Sigmoid colon (tissue), 7 donors: ENCODE results near the gene FXN. TPM values are rescaled to one million over a fixed set of nuclear protein-coding genes. Genes with fewer than 3 reads are reported as not detected.
A peak's percentile ranks its signal among the peaks of the same experiment; 100 is the strongest.

Experiments
- DNase-seq: peaks from one replicate; pipeline ENCODE4 v3.0.0-alpha.2; 2019
- H3K27ac ChIP-seq, 4 donors: fragments of 200-600 bp; sonication (generic); one replicate each; pipeline ENCODE4 v1.5.1; 2016 to 2019; ENCODE audit warnings: mild to moderate bottlenecking in 1 of 4
- H3K27me3 ChIP-seq, 3 donors: fragments of 200-600 bp; sonication (generic); one replicate each; pipeline ENCODE4 v1.5.1; 2019; ENCODE audit warnings: mild to moderate bottlenecking in 1 of 3
- H3K36me3 ChIP-seq, 4 donors: fragments of 200-600 bp; sonication (generic); one replicate each; pipeline ENCODE4 v1.5.1; 2016 to 2019
- H3K4me1 ChIP-seq, 4 donors: fragments of 200-600 bp; sonication (generic); one replicate each; pipeline ENCODE4 v1.5.1; 2017 to 2019
- H3K4me3 ChIP-seq, 4 donors: fragments of 200-600 bp; sonication (generic); one replicate each; pipeline ENCODE4 v1.5.1; 2017 to 2019; ENCODE audit warnings: mild to moderate bottlenecking in 2 of 4, moderate library complexity in 1 of 4
- H3K9me3 ChIP-seq, 4 donors: fragments of 200-600 bp in 3 of 4; sonication (generic) in 3 of 4; one replicate each; pipeline versions ENCODE4 v1.5.1 to v1.6.1; 2013 to 2019
- EP300 ChIP-seq, 4 donors: sonication (generic); formaldehyde crosslinking; IDR thresholded peaks; one replicate each; pipeline ENCODE4 v1.6.1; 2017; ENCODE audit warnings: antibody characterized with exemption in 4 of 4
- POLR2A ChIP-seq, 2 donors: fragments of 450-650 bp; IDR thresholded peaks; one replicate each; pipeline ENCODE4 v1.6.1; 2016; ENCODE audit warnings: antibody characterized with exemption in 2 of 2, mild to moderate bottlenecking in 2 of 2, moderate library complexity in 2 of 2
- POLR2AphosphoS5 ChIP-seq, 4 donors: sonication (generic); formaldehyde crosslinking; IDR thresholded peaks; one replicate each; pipeline ENCODE4 v1.6.1; 2017; ENCODE audit warnings: antibody characterized with exemption in 4 of 4
- WGBS, 2 donors: extraction: QIAGEN DNeasy Blood & Tissue Kit; methylation state at CpG; one replicate each; pipeline ENCODE4 v1.1.7; 2013; 5-methylcytosine and 5-hydroxymethylcytosine counted together
- intact Hi-C: fragments of 100-400 bp; cut with DNase I; formaldehyde crosslinking; loops from one replicate; pipeline ENCODE4 v1.15.1; 2023
- polyA plus RNA-seq, 3 donors: library from polyadenylated mRNA; stranded (reverse); fragments of 200-250 nt; gene quantifications; one replicate each; pipeline ENCODE4 v1.2.3, GENCODE V29; 2013
- small RNA-seq, 3 donors: library from RNA; depleted of rRNA; stranded (forward); fragments of <200 nt; gene quantifications; one replicate each; pipeline ENCODE3, GENCODE V24; 2016
- total RNA-seq, 4 donors: library from RNA; depleted of rRNA; stranded (reverse); fragments of >200 nt; gene quantifications; one replicate each; pipeline ENCODE4 v1.1.0, GENCODE V29; 2016
- TF ChIP-seq, protein P1 (sequence below), 4 experiments: fragments of 450-650 bp in 3 of 4; fragments of 200-600 bp in 1 of 4; IDR thresholded peaks; one replicate each; pipeline ENCODE4 v1.5.1; 2016 to 2019; ENCODE audit warnings: antibody characterized with exemption in 4 of 4, mild to moderate bottlenecking in 3 of 4, moderate library complexity in 2 of 4
- donor health status: healthy with polysubstance abuse.
- donor health status: Bipolar disorder and iron deficiency.
- donor health status: healthy.

The FXN gene
- total and polyA plus RNA-seq, 7 donors: 3.4 to 16.1 (median 8.7) TPM

DNA sequence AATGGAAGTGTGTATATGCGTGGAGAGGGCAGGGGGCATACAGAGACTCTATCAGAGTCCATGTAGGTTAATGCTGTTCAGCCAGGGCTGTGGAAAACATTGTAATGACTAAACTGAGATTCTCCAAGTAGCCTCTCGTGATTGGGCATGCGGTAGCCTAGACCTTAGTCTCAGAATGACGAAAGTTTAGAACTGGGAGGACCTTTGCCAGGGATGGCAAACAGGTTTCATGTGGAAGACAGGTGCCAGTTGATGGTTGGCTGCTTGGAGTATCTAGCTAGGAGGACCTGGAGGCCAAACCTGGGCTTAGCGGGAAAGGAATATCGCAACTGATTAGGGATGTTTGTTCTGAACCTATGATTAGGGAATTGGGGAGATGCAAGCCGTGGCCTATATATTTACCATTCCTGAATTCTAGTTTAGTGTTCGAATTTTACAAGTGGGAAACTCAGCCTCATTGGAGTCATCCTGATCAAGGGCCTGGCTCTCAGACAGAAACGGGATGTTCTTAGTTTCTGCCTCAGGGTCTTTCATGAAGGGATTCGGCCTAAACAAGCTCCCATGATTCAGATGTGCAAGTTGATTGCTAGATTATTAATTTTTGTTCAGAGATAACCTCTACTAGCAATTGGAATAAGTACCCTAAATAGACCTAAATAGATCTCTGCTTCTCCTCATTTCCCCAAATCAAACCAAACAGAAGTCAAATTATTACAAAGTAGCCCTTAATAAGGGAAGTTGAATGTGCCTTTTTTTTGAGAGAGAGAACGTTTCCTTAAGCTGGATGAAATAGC, 111.7 kb downstream of the FXN start:
- H3K27ac ChIP-seq: no peak overlapping the region
- WGBS, 2 donors: 94 to 95% methylated on average over 11 of the region's 11 CpGs
- no peaks in the 10 kb centered on the region for H3K27me3 ChIP-seq
- H3K4me1 ChIP-seq: peaks cover 0 to 10% (median 5%) of the 10 kb centered on the region in 4 donors
- no peaks in the 10 kb centered on the region for H3K36me3 ChIP-seq
- H3K4me3 ChIP-seq: no peak overlapping the region
- no peaks in the 10 kb centered on the region for H3K9me3 ChIP-seq
- TF ChIP-seq EP300 (IDR thresholded peaks at IDR 0.05): no peak
- TF ChIP-seq POLR2A (IDR thresholded peaks at IDR 0.05): no peak
- TF ChIP-seq, protein P1, sequence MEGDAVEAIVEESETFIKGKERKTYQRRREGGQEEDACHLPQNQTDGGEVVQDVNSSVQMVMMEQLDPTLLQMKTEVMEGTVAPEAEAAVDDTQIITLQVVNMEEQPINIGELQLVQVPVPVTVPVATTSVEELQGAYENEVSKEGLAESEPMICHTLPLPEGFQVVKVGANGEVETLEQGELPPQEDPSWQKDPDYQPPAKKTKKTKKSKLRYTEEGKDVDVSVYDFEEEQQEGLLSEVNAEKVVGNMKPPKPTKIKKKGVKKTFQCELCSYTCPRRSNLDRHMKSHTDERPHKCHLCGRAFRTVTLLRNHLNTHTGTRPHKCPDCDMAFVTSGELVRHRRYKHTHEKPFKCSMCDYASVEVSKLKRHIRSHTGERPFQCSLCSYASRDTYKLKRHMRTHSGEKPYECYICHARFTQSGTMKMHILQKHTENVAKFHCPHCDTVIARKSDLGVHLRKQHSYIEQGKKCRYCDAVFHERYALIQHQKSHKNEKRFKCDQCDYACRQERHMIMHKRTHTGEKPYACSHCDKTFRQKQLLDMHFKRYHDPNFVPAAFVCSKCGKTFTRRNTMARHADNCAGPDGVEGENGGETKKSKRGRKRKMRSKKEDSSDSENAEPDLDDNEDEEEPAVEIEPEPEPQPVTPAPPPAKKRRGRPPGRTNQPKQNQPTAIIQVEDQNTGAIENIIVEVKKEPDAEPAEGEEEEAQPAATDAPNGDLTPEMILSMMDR (IDR thresholded peaks at IDR 0.05): no peak
- TF ChIP-seq POLR2AphosphoS5 (IDR thresholded peaks at IDR 0.05): no peak
- intact Hi-C loops: loop anchor here (5.0 kb wide), 1 partner anchor 55 kb away; no protein-coding TSS in a partner anchor
- no peak for DNase-seq

DNA sequence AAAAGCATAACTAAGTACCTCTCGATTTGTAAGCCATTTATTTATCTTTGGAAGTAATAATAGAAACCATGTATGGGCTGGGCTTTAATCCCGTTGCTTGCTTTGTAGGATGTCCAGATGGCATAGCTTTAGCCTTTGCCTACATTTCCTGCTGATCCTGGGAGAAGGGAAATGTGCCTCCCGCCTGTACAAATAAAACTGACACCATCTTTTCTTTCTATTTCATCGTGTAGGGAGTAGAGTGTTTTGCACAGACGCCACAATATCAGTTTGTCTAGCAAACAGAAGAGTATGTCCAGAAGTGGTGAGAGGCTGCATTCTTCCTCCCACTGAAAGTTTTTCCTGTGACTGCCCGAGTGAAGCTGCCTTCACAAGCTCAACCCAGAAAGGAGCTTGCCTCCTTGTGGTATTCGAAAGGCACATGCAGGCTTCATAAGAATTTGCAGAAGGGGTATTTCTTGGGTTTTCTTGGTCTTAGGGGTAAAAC, 113.8 kb downstream of the FXN start:
- H3K27ac ChIP-seq: peak overlapping the region in 2 of 4 donors; percentile 7 to 61
- H3K27me3 ChIP-seq: no peaks in the 10 kb centered on the region
- H3K4me1 ChIP-seq: peaks cover 0 to 13% (median 6%) of the 10 kb centered on the region in 4 donors
- TF ChIP-seq EP300 (IDR thresholded peaks at IDR 0.05): no peak
- TF ChIP-seq, protein P1 (IDR thresholded peaks at IDR 0.05): peak in 1 of 4 experiments; percentile 24
- H3K9me3 ChIP-seq: no peaks in the 10 kb centered on the region
- intact Hi-C loops: loop anchor here (5.0 kb wide), 1 partner anchor 53 kb away; no protein-coding TSS in a partner anchor
- no peak overlapping the region for H3K4me3 ChIP-seq
- H3K36me3 ChIP-seq: no peaks in the 10 kb centered on the region
- 41 to 43% methylated on average over 7 of the region's 7 CpGs for WGBS, 2 donors
- no peak for DNase-seq

Small RNA genes lying within 50 kb of the gene (small RNA-seq; reads per million reads assigned to genes)
- gene AL162730.1: 0 reads per million in 3 donors

Other genes starting within 250 kb of the FXN start
- not detected for gene PRKACG, start 21.6 kb upstream of the FXN start, total RNA-seq
- gene PRKACG, start 21.6 kb upstream of the FXN start, polyA plus RNA-seq: not detected
- gene TJP2, start 138.5 kb downstream of the FXN start, total RNA-seq: 10 to 100 TPM; 16.1 to 27.8 (median 24.9) TPM
- gene TJP2, start 138.5 kb downstream of the FXN start, polyA plus RNA-seq: 10 to 100 TPM; 44.4 to 46.5 (median 45.5) TPM